ENCODE measurements around the gene ARAP3. TPM values are rescaled to one million over a fixed set of nuclear protein-coding genes. Genes with fewer than 3 reads are reported as not detected.
A peak's percentile ranks its signal among the peaks of the same experiment; 100 is the strongest.

ARAP3 gene
- total RNA-seq, 1 donor from 2014 or later, result 35.2 TPM

GRCh38 chr5:141618030-141618803 is 63.8 kb downstream of the ARAP3 start:
- ATAC-seq (peak; percentile 80 to 83), DNase-seq (peak; percentile 78)
- Histone ChIP-seq H3K4me1 (peaks cover 25% of the 10 kb centered on the region), H3K27ac (peak overlapping the region; percentile 96), H3K27me3 (ENCODE audit: low read depth) (no peaks in the 10 kb centered on the region), H3K4me3 (peak overlapping the region; percentile 89), H3K9me3 (no peaks in the 10 kb centered on the region), H3K36me3 (peaks cover 35% of the 10 kb centered on the region)
- no peak for TF ChIP-seq CTCF (IDR thresholded peaks at IDR 0.05)
- intact Hi-C loops (cut with DNase I), result no loop called here

- ATAC-seq (peak in 1 of 2 donors; percentile 0), DNase-seq (no peak)
- Histone ChIP-seq H3K9me3 (no peaks in the 10 kb centered on the region), H3K4me3 (peak overlapping the region; percentile 89), H3K27ac (peak overlapping the region; percentile 96), H3K27me3 (ENCODE audit: low read depth) (no peaks in the 10 kb centered on the region), H3K36me3 (peaks cover 30% of the 10 kb centered on the region), H3K4me1 (peaks cover 30% of the 10 kb centered on the region)
- intact Hi-C loops (cut with DNase I), result no loop called here
- TF ChIP-seq CTCF (IDR thresholded peaks at IDR 0.05), result no peak
Measured at GRCh38 chr5:141617682-141618029, 64.4 kb downstream of the ARAP3 start.

- Histone ChIP-seq H3K9me3 (no peaks in the 10 kb centered on the region), H3K4me1 (peaks cover 30% of the 10 kb centered on the region), H3K27ac (peak overlapping the region; percentile 96), H3K4me3 (peak overlapping the region; percentile 89), H3K27me3 (ENCODE audit: low read depth) (no peaks in the 10 kb centered on the region), H3K36me3 (peaks cover 25% of the 10 kb centered on the region)
- TF ChIP-seq CTCF (IDR thresholded peaks at IDR 0.05), result no peak
- intact Hi-C loops (cut with DNase I), result no loop called here
- ATAC-seq (no peak), DNase-seq (no peak)
Measured at GRCh38 chr5:141617128-141617527, 64.9 kb downstream of the ARAP3 start.

- intact Hi-C loops (cut with DNase I), result no loop called here
- Histone ChIP-seq H3K27me3 (ENCODE audit: low read depth) (no peaks in the 10 kb centered on the region), H3K4me1 (peaks cover 40% of the 10 kb centered on the region), H3K9me3 (no peaks in the 10 kb centered on the region), H3K36me3 (peaks cover 15% of the 10 kb centered on the region), H3K4me3 (peak overlapping the region; percentile 89), H3K27ac (peak overlapping the region; percentile 96)
- ATAC-seq (no peak), DNase-seq (no peak)
- TF ChIP-seq CTCF (IDR thresholded peaks at IDR 0.05), result no peak
Measured at GRCh38 chr5:141615991-141616720, 65.9 kb downstream of the ARAP3 start.

- no peak for ATAC-seq
- peaks cover 64% of the 10 kb centered on the region for H3K4me1 ChIP-seq
Measured at GRCh38 chr5:141613344-141613743, 68.7 kb downstream of the ARAP3 start.

More at GRCh38 chr5:141613344-141613743, 68.7 kb downstream of the ARAP3 start:
- H3K27ac ChIP-seq, result no peak overlapping the region
- DNase-seq, result no peak
- no peak for TF ChIP-seq CTCF (IDR thresholded peaks at IDR 0.05)
- H3K27me3 ChIP-seq (ENCODE audit: low read depth), result no peaks in the 10 kb centered on the region
- no peaks in the 10 kb centered on the region for H3K9me3 ChIP-seq
- no peak overlapping the region for H3K4me3 ChIP-seq
- intact Hi-C loops (cut with DNase I), result no loop called here
- no peaks in the 10 kb centered on the region for H3K36me3 ChIP-seq
